ENCODE measurements around the gene COL1A1. TPM values are rescaled to one million over a fixed set of nuclear protein-coding genes. Genes with fewer than 3 reads are reported as not detected.

The COL1A1 gene
- total RNA-seq, 1 donor from 2014 or later = 171 TPM

- Histone ChIP-seq H3K4me1 (peaks cover 75% of the 10 kb centered on the region), H3K27ac (peak overlapping the region; percentile 97), H3K36me3 (no peaks in the 10 kb centered on the region), H3K4me3 (no peak overlapping the region), H3K9me3 (no peaks in the 10 kb centered on the region), H3K27me3 (no peaks in the 10 kb centered on the region)
- intact Hi-C loops (cut with DNase I) = no loop called here
- DNase-seq (ENCODE audit: extremely low spot score in 2 of 2) = no peak
- TF ChIP-seq POLR2AphosphoS5 (IDR thresholded peaks at IDR 0.05; ENCODE audit: insufficient read depth in 1 of 2, low read depth in 1 of 2) (no peak), POLR2A (IDR thresholded peaks at IDR 0.05) (no peak), CTCF (IDR thresholded peaks at IDR 0.05) (no peak)
Observed at GRCh38 chr17:50207792-50208567, 6.5 kb upstream of the COL1A1 start.

GRCh38 chr17:50207315-50207714 is 5.9 kb upstream of the COL1A1 start:
- no peaks in the 10 kb centered on the region for H3K27me3 ChIP-seq
- H3K4me1 ChIP-seq = peaks cover 80% of the 10 kb centered on the region
- TF ChIP-seq POLR2A (IDR thresholded peaks at IDR 0.05) (no peak), CTCF (IDR thresholded peaks at IDR 0.05) (no peak), POLR2AphosphoS5 (IDR thresholded peaks at IDR 0.05; ENCODE audit: insufficient read depth in 1 of 2, low read depth in 1 of 2) (no peak)
- peak overlapping the region in 1 of 2 donors; percentile 33 for H3K4me3 ChIP-seq
- peak overlapping the region; percentile 97 for H3K27ac ChIP-seq
- intact Hi-C loops (cut with DNase I) = no loop called here
- no peak for DNase-seq (ENCODE audit: extremely low spot score in 2 of 2)
- no peaks in the 10 kb centered on the region for H3K36me3 ChIP-seq
- no peaks in the 10 kb centered on the region for H3K9me3 ChIP-seq

GRCh38 chr17:50206604-50207293 is 5.3 kb upstream of the COL1A1 start:
- no peaks in the 10 kb centered on the region for H3K9me3 ChIP-seq
- peak overlapping the region; percentile 97 for H3K27ac ChIP-seq
- intact Hi-C loops (cut with DNase I) = no loop called here
- peaks cover 79% of the 10 kb centered on the region for H3K4me1 ChIP-seq
- H3K4me3 ChIP-seq = peak overlapping the region in 1 of 2 donors; percentile 33
- H3K36me3 ChIP-seq = no peaks in the 10 kb centered on the region
- DNase-seq (ENCODE audit: extremely low spot score in 2 of 2) = no peak
- H3K27me3 ChIP-seq = no peaks in the 10 kb centered on the region
- peak in 1 of 2 donors; percentile 15 for TF ChIP-seq POLR2AphosphoS5 (IDR thresholded peaks at IDR 0.05; ENCODE audit: insufficient read depth in 1 of 2, low read depth in 1 of 2)
- no peak for TF ChIP-seq POLR2A (IDR thresholded peaks at IDR 0.05)
- TF ChIP-seq CTCF (IDR thresholded peaks at IDR 0.05) = no peak

- H3K27ac ChIP-seq = peak overlapping the region; percentile 97
- no peaks in the 10 kb centered on the region for H3K9me3 ChIP-seq
- DNase-seq (ENCODE audit: extremely low spot score in 2 of 2) = no peak
- H3K4me1 ChIP-seq = peaks cover 73% of the 10 kb centered on the region
- intact Hi-C loops (cut with DNase I) = no loop called here
- H3K27me3 ChIP-seq = no peaks in the 10 kb centered on the region
- H3K36me3 ChIP-seq = no peaks in the 10 kb centered on the region
- no peak overlapping the region for H3K4me3 ChIP-seq
- TF ChIP-seq POLR2AphosphoS5 (IDR thresholded peaks at IDR 0.05; ENCODE audit: insufficient read depth in 1 of 2, low read depth in 1 of 2) = no peak
- TF ChIP-seq CTCF (IDR thresholded peaks at IDR 0.05) = no peak
Observed at GRCh38 chr17:50205963-50206505, 4.6 kb upstream of the COL1A1 start.
